PFSK-1 (cell line): ENCODE data around the gene CNTN5.

Source experiments
- FOXP2 ChIP-seq: optimal IDR thresholded peaks from 2 replicates; pipeline ENCODE3; 2011; ENCODE audit warnings: borderline replicate concordance, control low read depth, inconsistent platforms; ENCODE audit not compliant: insufficient read depth; ENCODE audit errors: extremely low read length, extremely low read depth
- POLR2AphosphoS5 ChIP-seq: IDR thresholded peaks from 2 replicates; pipeline ENCODE4 v1.6.1; 2012; ENCODE audit warnings: low read depth, mild to moderate bottlenecking, control low read depth, low read length, moderate library complexity
- REST ChIP-seq, 2 experiments: IDR thresholded peaks; 2 replicates each; pipeline versions ENCODE4 v1.6.1 to v1.8.0; 2011 to 2012; ENCODE audit warnings: low read depth in 2 of 2, low read length in 2 of 2, control low read depth in 1 of 2, inconsistent platforms in 1 of 2, mild to moderate bottlenecking in 1 of 2, moderate library complexity in 1 of 2; ENCODE audit not compliant: insufficient read depth in 1 of 2
- SIN3A ChIP-seq: IDR thresholded peaks from 2 replicates; pipeline ENCODE4 v1.6.1; 2012; ENCODE audit warnings: mild to moderate bottlenecking, low read length, moderate library complexity, borderline replicate concordance; ENCODE audit not compliant: insufficient read depth
- TAF1 ChIP-seq: IDR thresholded peaks from 2 replicates; pipeline ENCODE4 v1.6.1; 2012; ENCODE audit warnings: low read length, control low read depth, borderline replicate concordance; ENCODE audit not compliant: insufficient read depth

Gene CNTN5

GRCh38 chr11:100367892-100368291 is 1347.1 kb downstream of the CNTN5 start:
- no peak for TF ChIP-seq SIN3A
- no peak for TF ChIP-seq FOXP2
- no peak for TF ChIP-seq TAF1
- TF ChIP-seq POLR2AphosphoS5 = no peak
- no peak for TF ChIP-seq REST (IDR thresholded peaks at IDR 0.05; ENCODE audit: insufficient read depth in 1 of 2, low read depth in 2 of 2, low read length in 2 of 2)

GRCh38 chr11:100383357-100383865 is 1362.7 kb downstream of the CNTN5 start:
- no peak for TF ChIP-seq FOXP2
- no peak for TF ChIP-seq REST (IDR thresholded peaks at IDR 0.05; ENCODE audit: insufficient read depth in 1 of 2, low read depth in 2 of 2, low read length in 2 of 2)
- no peak for TF ChIP-seq TAF1
- TF ChIP-seq SIN3A = no peak
- no peak for TF ChIP-seq POLR2AphosphoS5

- no peak for TF ChIP-seq POLR2AphosphoS5
- TF ChIP-seq FOXP2 = no peak
- TF ChIP-seq REST (IDR thresholded peaks at IDR 0.05; ENCODE audit: insufficient read depth in 1 of 2, low read depth in 2 of 2, low read length in 2 of 2) = no peak
- TF ChIP-seq SIN3A = no peak
- TF ChIP-seq TAF1 = no peak
These were observed 1375.5 kb downstream of the CNTN5 start for GRCh38 chr11:100396266-100396665.

GRCh38 chr11:100397401-100397800 is 1376.7 kb downstream of the CNTN5 start:
- TF ChIP-seq SIN3A (no peak), POLR2AphosphoS5 (no peak), FOXP2 (no peak), REST (IDR thresholded peaks at IDR 0.05; ENCODE audit: insufficient read depth in 1 of 2, low read depth in 2 of 2, low read length in 2 of 2) (no peak), TAF1 (no peak)

- no peak for TF ChIP-seq POLR2AphosphoS5
- no peak for TF ChIP-seq SIN3A
- TF ChIP-seq FOXP2 = no peak
- no peak for TF ChIP-seq REST (IDR thresholded peaks at IDR 0.05; ENCODE audit: insufficient read depth in 1 of 2, low read depth in 2 of 2, low read length in 2 of 2)
- no peak for TF ChIP-seq TAF1
These were observed 1383.1 kb downstream of the CNTN5 start for GRCh38 chr11:100403816-100404215.
